GM12891 (cell line): ENCODE results near the gene UBAC1.

Experiments used
- POLR2A ChIP-seq: IDR thresholded peaks from 2 replicates; pipeline ENCODE4 v1.6.1; 2011; ENCODE audit warnings: low read depth, low read length, control low read depth
- POLR2AphosphoS5 ChIP-seq: IDR thresholded peaks from 2 replicates; pipeline ENCODE4 v1.6.1; 2011; ENCODE audit warnings: low read depth, low read length, control low read depth
- POU2F2 ChIP-seq: IDR thresholded peaks from 2 replicates; pipeline ENCODE4 v1.6.1; 2011; ENCODE audit warnings: low read depth, mild to moderate bottlenecking, control low read depth, low read length, moderate library complexity
- SPI1 ChIP-seq: IDR thresholded peaks from 2 replicates; pipeline ENCODE4 v1.6.1; 2011; ENCODE audit warnings: low read depth, low read length, control low read depth
- TAF1 ChIP-seq: IDR thresholded peaks from 2 replicates; pipeline ENCODE4 v1.6.1; 2011; ENCODE audit warnings: low read depth, low read length, control low read depth

GRCh38 chr9:135937521-135938489 lies 23.4 kb downstream of the UBAC1 start:
- TF ChIP-seq TAF1 (no peak), POLR2A (no peak), POLR2AphosphoS5 (no peak), POU2F2 (no peak), SPI1 (no peak)
